Peyer's patch (tissue), 4 donors: ENCODE measurements around the gene MTHFSD.

ENCODE experiments used
- POLR2A ChIP-seq, 2 donors: fragments of 450-650 bp; IDR thresholded peaks; one replicate each; pipeline ENCODE4 v1.5.1; 2017; ENCODE audit warnings: antibody characterized with exemption in 2 of 2, mild to moderate bottlenecking in 2 of 2, moderate library complexity in 2 of 2
- TF ChIP-seq, protein P1 (sequence below), 6 experiments: fragments of 450-650 bp in 4 of 6; fragments of 200-600 bp in 2 of 6; sonication (generic) in 1 of 6; IDR thresholded peaks; one replicate each; pipeline ENCODE4 v1.5.1; 2017 to 2019; ENCODE audit warnings: antibody characterized with exemption in 6 of 6, mild to moderate bottlenecking in 3 of 6, moderate library complexity in 1 of 6

DNA sequence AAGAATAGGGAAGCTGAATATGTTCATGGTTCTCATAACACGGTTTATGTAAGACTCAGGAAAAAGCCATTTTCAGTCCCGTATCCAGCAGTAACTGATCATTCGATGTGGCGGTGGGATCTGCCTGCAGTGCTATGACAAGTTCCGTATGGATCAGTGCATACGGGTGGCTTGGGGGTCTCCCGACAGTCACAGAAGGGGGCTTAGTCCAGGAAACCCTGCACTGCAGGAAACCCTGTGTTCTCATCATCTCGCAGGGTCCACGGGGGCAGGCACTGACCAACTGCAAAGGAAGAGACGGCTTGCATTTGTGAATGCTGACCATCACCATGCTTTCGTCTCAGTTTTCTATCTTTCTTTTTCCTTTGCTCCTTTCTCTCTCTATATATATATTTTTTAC lies 7.7 kb downstream of the MTHFSD start:
- TF ChIP-seq, protein P1, sequence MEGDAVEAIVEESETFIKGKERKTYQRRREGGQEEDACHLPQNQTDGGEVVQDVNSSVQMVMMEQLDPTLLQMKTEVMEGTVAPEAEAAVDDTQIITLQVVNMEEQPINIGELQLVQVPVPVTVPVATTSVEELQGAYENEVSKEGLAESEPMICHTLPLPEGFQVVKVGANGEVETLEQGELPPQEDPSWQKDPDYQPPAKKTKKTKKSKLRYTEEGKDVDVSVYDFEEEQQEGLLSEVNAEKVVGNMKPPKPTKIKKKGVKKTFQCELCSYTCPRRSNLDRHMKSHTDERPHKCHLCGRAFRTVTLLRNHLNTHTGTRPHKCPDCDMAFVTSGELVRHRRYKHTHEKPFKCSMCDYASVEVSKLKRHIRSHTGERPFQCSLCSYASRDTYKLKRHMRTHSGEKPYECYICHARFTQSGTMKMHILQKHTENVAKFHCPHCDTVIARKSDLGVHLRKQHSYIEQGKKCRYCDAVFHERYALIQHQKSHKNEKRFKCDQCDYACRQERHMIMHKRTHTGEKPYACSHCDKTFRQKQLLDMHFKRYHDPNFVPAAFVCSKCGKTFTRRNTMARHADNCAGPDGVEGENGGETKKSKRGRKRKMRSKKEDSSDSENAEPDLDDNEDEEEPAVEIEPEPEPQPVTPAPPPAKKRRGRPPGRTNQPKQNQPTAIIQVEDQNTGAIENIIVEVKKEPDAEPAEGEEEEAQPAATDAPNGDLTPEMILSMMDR (IDR thresholded peaks at IDR 0.05) = no peak
- no peak for TF ChIP-seq POLR2A (IDR thresholded peaks at IDR 0.05)
